Dermis microvascular lymphatic vessel endothelial cell (primary cell): Measurements from ENCODE around the gene VMA21. TPM values are rescaled to one million over a fixed set of nuclear protein-coding genes. Genes with fewer than 3 reads are reported as not detected.

Experiments
- total RNA-seq: library from RNA; depleted of rRNA; stranded (reverse); fragments of >200 nt; gene quantifications from 2 replicates; pipeline ENCODE4 v1.2.1, GENCODE V29; 2014

VMA21 gene
- total RNA-seq, 1 donor from 2014 or later = 49.8 TPM

Other genes starting within 250 kb of the VMA21 start
- gene GPR50, start 220.6 kb upstream of the VMA21 start, total RNA-seq = not detected in 2 replicates
- not detected in 2 replicates for gene PASD1, start 166.5 kb downstream of the VMA21 start, total RNA-seq